HG02759 (cell line): ENCODE data around the gene TAS2R13.

Experiments used
- ATAC-seq: cut with Tn5 transposase; IDR thresholded peaks from one replicate; pipeline ENCODE4 v1.9.1; 2021; ENCODE audit warnings: mild to moderate bottlenecking, moderate library complexity; ENCODE audit not compliant: unreplicated experiment

The TAS2R13 gene, protein sequence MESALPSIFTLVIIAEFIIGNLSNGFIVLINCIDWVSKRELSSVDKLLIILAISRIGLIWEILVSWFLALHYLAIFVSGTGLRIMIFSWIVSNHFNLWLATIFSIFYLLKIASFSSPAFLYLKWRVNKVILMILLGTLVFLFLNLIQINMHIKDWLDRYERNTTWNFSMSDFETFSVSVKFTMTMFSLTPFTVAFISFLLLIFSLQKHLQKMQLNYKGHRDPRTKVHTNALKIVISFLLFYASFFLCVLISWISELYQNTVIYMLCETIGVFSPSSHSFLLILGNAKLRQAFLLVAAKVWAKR

DNA sequence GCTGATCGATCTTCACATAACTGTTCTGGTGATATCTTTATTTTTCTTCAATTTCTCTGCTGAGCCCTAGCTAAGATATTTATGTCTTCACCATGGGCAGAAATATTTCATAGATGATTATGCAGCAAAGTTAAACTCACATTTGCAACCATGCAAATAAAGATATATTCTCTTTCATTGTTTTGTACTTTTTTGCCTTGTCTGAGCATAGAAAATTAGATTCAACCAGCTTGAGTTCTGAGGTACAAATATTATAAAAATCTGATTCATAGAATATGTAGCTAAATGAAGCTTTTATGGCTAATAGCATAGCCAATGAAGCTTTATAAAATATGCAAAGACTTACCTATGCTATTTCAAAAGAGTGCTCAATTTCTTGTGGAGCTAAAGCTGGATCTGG is at the start of gene TAS2R13:
Gene TAS2R13, minus strand, starts transcription at position 101 of the 400 bp plus-strand sequence. CDS start 264 bp downstream, outside the sequence.
- ATAC-seq = no peak

DNA sequence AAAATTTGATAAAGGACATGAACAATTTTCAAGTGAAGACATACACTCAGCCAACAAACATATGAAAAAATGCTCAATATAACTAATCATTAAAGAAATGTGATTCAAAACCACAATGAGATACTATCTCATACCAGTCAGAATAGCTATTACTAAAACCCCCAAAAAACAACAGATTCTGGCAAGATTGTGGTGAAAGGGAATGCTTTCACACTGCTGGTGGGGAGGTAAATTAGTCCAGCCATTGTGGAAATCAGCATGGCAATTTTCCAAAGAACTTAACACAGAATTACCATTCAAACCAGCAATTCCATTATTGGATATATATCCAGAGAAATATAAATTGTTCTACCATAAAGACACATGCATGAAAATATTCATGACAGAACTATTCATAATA is 48.4 kb upstream of the TAS2R13 start:
- ATAC-seq = no peak

DNA sequence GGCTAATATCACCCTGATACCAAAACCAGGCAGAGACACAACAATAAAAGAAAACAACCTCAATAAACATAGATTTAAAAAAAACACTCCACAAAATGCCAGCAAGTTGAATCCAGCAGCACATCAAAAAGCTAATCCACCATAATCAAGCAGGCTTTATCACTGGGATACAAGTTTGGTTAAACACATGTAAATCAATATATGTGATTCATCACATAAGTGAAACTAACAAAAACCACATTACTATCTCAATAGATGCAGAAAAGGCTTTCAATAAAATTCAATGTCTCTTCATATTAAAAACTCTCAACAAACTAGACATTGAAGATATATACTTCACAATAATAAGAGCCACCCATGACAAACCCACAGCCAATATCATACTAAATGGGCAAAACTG is 46.7 kb upstream of the TAS2R13 start:
- ATAC-seq = no peak

DNA sequence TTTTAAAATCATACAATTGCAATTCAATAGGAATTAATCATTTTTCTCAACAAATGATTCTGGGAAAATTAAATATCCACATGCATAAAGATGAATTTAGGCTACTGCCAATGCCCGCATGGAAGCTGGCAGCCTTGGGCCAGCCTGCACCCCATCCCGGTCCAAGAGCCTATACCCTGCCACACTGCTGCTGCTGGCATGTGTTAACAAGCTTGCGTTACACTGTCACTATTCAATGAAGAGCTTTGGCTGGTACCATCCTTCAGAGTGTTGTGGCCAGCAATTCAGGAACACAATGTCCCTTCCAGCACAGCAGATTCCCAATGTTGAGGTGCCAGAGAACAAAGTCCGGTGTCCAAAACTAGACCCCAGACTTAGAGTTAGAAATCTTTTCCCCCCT is 43.3 kb upstream of the TAS2R13 start:
- no peak for ATAC-seq

DNA sequence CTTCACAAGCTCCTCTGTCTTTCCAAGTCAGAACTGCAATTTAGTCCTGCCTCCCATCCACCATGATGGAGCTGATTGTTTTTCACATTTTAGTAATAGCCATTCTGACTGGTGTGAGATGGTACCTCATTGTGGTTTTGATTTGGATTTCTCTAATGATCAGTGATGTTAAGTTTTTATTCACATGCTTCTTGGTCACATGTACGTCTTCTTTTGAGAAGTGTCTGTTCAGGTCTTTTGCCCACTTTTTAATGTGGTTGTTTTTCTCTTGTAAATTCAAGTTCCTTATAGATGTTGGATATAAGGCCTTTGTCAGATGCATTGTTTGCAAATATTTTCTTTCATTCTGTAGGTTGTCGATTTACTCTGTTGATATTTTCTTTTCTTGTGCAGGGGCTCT is 33.8 kb upstream of the TAS2R13 start:
- ATAC-seq = no peak

DNA sequence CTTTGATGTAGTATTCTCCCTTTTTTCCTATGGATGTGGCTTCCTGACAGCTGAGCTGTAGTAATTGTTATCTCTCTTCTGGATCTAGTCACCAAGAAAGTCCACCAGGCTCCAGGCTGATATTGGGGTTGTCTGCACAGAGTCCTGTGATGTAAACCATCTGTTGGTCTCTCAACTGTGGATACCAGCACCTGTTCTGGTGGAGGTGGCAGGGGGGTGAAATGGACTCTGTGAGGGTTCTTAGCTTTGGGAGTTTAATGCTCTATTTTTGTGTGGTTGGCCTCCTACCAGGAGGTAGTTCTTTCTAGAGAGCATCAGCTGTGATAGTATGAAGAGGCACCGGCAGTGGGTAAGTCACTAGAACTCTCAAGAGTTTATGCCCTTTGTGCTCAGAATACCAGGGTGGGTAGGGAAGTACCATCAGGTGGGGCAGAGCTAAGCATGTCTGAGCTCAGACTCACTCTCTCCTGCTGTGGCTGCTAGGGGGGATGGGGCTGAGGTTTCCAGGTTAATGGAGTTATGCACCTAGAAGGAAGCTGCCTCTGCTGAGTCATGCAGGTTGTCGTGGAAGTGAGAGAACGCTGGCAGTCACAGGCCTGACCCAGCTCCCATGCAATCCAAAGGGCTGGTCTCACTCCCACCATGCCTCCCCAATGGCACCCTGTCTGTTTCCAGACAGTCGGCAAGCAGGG is 32.7 kb upstream of the TAS2R13 start:
- no peak for ATAC-seq

DNA sequence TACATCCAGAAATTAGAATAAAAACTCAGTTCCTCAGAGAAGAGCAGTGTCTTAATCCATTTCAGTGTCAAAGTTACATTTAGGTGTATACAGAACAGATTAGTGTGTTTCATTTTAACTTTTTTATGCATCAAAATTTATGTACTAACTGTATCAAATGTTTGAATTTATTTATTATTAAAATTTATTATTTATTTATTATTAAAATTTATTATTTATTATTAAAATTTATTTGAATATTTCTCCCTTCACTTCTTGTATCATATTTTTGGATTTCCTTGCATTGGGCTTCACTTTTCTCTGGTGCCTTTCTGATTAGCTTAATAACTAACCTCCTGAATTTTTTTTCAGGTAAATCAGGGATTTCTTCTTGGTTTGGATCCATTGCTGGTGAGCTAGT is 32.0 kb upstream of the TAS2R13 start:
- ATAC-seq = no peak

DNA sequence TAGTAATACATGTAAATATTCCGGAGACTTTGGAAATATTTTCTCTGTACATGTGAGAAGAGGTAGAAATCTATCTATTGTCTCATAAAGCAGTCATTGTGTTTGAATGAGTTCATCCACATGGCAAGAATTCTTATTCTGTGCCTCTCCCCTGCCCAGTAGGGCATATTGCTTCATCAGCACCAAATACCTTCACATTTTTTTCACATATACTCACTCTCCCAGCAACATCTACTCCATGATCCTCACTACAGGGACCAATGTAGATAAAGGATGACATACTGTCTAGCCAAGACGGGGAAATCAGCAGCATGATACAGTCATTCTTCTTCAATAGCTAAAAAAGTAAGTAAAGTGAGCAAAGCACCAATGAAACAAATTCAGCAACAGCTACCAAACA is 31.0 kb upstream of the TAS2R13 start:
- no peak for ATAC-seq

DNA sequence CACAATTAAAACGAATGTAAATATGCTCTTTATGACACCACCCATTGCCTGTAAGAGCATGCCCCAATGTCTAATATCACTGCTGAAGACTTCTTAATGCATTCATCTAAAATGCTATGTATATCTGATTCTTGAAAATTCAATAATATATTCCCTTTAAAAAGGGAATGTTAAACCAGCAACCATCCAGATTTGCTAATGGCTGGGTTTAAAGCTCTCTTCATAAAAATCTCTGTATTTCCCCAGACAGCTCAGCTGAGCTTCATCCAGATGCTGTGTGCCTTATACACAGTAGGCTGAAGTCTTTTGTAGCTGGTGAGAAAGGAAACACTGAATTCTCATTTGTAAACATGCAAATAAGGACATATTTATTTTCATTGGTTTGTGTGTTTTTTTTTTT is 29.8 kb upstream of the TAS2R13 start, which contains the start of gene TAS2R14:
Gene TAS2R14, minus strand, starts transcription at position 101 of the 400 bp plus-strand sequence. Its CDS starts 56 bp downstream, at position 45.
- no peak for ATAC-seq

DNA sequence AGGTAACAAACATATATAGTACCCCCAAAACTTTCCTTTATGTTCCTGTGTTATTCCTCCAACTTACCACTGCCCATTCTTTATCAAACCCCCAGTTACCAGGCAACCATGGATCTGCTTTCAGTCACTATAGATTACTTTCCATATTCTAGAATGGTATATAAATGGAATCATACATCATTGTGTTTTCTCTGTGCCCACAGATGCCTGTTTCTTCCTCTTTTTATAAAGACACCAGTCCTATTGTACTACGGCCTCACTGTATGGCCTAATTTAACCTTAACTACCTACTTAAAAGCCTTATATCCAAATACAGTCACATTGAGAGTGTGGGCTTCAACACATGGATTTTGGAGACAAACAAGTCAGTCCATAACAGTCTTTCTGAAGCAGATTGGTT is 27.1 kb upstream of the TAS2R13 start:
- ATAC-seq = no peak

DNA sequence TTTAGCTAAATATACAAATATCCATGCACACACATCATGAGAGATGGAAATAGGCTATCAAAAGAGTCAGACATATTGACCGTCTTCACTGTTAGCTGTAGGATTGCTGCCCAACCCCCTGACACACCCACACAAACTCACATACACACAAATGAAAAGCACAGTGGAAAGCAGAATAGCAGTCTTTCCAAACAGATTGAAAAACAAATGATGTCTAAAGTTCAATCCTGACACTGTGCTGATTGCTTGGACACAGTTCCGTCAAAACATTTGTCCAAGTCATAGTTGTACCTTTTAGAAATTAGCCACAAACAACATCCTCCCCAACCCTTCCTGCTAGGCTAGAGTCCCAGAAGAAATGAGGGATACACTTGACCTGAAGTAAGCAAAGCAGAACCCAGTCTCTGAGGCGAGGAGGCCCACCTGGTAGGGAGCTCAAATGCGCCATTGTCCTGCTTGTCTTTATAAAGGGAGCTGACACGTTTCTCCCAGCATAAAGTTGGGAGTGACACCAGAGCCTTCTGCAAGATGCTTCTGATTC is 19.5 kb upstream of the TAS2R13 start, which contains the start of gene PRH2:
Gene PRH2, plus strand, starts transcription at position 491 of the 541 bp plus-strand sequence. Its CDS starts 38 bp downstream, at position 529.
- ATAC-seq = no peak

DNA sequence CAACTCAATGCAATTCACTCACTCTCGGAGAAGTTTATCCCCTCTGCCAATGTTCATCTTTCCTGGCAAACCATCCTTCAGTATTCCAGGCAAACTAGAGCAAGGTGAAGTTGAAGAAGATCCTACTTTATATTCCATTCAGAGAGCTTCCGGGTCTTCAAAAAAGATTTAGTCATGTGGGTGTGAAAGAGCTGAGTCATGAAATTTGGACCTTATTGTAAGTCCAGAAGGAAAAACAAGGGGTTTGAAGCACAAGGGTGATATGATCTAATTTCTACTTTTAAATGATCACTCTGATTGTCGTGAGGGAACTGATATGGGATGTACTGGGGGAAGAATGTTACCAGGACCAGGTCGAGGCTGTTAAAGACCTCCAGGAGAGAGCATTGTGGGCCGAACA is 16.9 kb upstream of the TAS2R13 start:
- no peak for ATAC-seq

DNA sequence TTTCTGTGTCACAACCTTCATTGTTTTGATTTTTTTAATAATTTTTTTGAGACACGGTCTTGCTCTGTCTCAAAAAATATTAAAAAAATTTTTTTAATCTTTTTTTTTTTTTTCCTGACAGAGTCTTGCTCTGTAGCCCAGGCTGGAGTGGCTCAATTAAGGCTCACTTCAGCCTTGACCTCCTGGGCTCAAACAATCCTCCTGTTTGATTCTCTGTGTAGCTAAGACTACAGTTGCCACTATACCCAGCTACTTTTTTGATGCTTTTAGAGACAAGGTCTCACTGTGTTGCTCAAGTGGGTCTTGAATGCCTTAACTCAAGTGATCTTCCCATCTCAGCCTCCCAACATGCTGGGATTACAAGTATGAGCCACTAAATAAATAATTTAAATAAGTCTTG is 10.4 kb upstream of the TAS2R13 start:
- ATAC-seq = no peak

DNA sequence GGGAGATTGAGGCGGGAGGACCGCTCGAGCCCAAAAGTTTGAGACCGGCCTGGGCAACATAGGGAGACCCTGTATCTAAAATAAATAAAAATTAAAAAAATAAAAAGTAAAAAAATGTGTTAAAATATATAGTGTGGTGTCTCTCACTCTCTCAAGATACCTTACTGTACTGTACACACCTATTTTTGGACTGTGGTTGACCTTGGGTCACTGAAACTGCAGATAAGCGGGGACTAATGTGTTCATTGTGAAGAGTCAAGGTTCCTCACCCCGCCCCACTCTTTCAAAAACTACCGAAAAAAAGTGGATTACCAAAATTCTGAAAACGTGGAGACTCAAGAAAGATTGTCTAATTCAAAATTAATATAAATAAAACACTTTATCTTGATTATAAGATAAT is 1.0 kb upstream of the TAS2R13 start:
- no peak for ATAC-seq

DNA sequence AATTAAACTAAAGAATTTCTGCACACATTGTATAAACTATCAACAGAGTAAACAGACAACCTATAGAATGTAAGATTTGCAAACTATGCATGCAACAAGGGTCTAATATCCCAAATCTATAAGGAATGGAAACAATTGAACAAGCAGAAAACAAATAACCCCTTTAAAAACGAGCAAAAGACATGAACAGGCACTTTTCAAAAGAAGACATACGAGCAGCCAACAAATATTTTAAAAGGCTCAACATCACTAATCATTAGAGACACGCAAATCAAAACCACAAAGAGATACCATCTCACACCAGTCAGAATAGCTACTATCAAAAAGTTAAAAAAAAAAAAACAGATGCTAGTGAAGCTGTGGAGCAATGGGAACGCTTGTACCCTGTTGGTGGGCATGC is 4.7 kb downstream of the TAS2R13 start:
- ATAC-seq = no peak

DNA sequence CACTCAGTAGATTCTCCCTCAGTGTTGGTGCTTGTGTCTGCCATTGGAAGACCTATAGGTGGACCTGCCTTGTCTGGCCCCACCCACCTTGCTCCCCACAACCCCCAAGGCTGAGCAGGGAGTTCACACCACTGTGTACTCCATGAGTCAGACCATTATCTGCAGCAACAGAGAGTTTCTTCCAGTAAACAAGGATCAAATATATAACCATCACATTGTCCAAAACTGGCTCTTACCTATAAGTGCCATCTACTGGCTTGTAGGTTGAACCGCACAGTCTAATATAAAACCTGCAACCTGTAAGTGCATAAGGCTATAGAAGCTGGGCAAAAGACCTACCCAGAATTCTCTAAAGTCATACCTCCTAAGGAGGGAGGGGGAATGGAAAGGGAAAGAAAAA is 7.9 kb downstream of the TAS2R13 start:
- no peak for ATAC-seq

DNA sequence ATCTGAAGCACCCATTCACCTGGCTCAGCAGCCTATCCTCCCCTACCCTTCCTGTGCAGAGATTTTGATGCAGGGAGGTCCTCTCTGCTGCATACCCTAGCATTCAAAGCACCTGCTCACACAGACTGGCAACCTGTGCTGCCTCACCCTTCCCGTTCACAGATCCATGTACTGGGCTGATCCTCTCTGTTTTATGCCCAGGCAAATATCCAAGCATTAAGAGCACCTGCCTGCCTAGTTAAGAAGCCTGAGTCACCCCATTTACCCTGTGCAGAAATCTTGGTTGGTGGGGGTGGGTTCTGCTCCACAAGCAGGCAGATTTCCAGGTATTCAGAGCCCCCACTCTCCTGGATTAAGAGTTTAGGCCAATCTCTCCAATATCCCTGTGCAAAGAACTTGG is 8.4 kb downstream of the TAS2R13 start:
- no peak for ATAC-seq

DNA sequence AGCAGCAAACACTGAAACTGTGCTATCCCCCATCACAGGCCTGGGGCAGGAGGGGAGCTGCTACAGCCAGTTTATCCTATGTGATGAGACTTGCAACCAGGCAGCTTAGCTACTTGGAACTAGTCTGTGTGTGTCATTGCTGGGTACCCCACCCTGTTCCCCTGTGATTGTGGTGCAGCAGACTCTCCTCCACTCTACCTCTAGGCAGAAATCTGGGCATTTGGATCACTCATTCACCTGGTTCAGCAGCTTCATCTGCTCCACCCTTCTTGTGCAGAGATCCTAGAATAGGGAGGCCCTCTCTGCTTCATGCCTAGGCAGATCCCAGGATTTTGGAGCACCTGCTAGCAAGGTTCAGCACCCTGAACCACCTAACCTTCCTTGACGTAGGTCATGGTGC is 8.8 kb downstream of the TAS2R13 start:
- ATAC-seq = no peak

DNA sequence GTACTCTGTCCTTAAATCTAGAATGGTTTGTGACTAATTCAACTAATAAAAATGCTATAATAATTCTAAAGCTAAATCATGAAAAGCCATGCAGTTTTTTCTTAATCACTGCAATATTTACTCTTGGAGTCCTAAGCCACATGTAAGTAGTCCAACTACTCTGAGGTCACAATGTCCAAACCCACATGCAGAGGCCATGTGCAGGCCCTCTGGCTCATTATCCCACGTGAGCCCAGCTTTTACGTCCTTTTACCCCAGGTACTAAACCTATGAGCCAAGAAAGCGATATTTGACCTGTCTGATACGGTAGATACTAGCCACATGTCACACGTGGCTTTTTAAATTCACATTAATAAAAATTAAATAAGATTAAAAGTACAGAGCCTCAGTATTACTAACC is 12.5 kb downstream of the TAS2R13 start:
- no peak for ATAC-seq

DNA sequence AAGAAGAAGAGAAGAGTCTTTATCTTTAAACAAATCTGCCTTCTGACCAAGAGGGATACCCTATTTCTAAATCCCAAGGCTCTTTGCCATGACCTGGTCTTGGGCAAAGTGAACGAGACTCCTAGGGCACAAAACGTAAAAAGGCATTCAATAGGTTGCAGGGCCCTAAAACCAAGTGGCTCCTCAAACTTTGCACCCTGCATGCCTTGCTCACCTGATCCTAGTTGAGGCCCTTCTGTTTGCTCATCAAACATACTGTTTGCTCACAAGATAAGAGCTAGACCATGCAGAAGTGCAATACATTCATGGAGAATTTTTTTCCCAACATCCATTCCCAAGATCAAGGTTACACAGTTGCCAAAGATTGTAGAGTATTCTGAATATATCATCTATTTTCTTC is 17.4 kb downstream of the TAS2R13 start:
- ATAC-seq = no peak

DNA sequence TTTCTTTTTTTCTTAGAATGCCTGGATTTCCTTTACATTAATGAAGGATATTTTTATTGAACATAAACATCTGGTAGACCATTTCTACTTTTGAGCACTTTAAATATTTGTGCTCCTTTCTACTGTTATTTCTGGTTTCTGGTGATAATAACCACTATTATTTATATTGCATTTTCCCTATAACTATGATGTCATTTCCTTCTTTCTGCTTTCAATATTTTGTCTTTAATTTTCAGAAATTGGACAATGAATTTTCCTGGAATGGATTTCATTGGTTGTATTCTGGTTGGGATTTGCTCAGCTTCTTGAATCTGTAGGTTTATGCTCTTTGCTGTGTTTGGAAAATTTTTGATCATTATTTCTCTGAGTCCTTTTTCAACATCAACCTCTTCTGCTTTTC is 20.1 kb downstream of the TAS2R13 start:
- ATAC-seq = no peak

DNA sequence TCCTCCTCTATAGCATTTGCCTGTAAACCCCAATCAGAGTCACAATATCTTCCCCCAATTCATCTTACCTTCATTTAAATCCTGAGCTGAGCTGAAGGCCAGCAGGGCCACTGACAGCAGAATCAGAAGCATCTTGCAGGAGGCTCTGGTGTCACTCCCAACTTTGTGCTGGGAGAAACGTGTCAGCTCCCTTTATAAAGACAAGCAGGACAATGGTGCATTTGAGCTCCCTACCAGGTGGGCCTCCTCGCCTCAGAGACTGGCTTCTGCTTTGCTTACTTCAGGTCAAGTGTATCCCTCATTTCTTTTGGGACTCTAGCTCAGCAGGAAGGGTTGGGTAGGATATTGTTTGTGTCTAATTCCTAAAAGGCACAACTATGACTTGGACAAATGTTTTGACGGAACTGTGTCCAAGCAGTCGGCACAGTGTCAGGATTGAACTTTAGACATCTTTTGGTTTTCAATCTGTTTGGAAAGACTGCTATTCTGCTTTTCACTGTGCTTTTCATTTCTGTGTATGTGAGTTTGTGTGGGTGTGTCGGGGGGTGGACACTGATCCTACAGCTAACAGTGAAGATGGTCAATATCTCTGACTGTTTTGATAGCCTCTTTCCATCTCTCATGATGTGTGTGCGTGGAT is 25.2 kb downstream of the TAS2R13 start, which contains the start of gene PRH1:
Gene PRH1, minus strand, starts transcription at position 170 of the 640 bp plus-strand sequence. Its CDS starts 38 bp downstream, at position 132.
- no peak for ATAC-seq
